A549 (cell line): ENCODE results near the gene RNF13. TPM values are rescaled to one million over a fixed set of nuclear protein-coding genes. Genes with fewer than 3 reads are reported as not detected.

ENCODE experiments used
- ATAC-seq, 2 experiments: fragments of 200-7000 bp in 1 of 2; fragments of >200 bp in 1 of 2; cut with Nextera tagmentation in 1 of 2; cut with Tn5 transposase in 1 of 2; 3 replicates each; pipeline versions ENCODE4 v1.8.0 to v1.9.1; 2018 to 2020; ENCODE audit warnings: mild to moderate bottlenecking in 1 of 2, moderate library complexity in 1 of 2
- CTCF ChIA-PET: fragments of 300-600 bp; sonication (Branson Sonifier 250); formaldehyde crosslinking; extraction: SDS; loops from one replicate; lab custom pipeline; 2021; ENCODE audit warnings: antibody characterized with exemption, inconsistent platforms; lab: Yijun Ruan, JAX
- POLR2A ChIA-PET: fragments of 350-600 bp; formaldehyde crosslinking; extraction: SDS; loops from one replicate; lab custom pipeline; 2021; ENCODE audit warnings: antibody characterized with exemption, inconsistent platforms; lab: Yijun Ruan, JAX
- DNase-seq, 2 experiments: peaks; one replicate each; pipeline versions ENCODE4 v3.0.0 to v3.0.0-alpha.2; 2011 to 2016; ENCODE audit warnings: low read depth in 1 of 2, low spot score in 1 of 2
- FAIRE-seq: peaks from 2 replicates; lab custom pipeline; 2011; peaks lifted over from hg19 to GRCh38; lab: Jason Lieb, UNC
- H3K27ac ChIP-seq, 2 experiments: fragments of >200 bp; sonication (Bioruptor Twin); formaldehyde crosslinking; 3 replicates each; pipeline ENCODE4 v1.5.1; 2016 to 2017
- H3K4me1 ChIP-seq: fragments of >200 bp; sonication (Bioruptor Twin); formaldehyde crosslinking; 3 replicates; pipeline ENCODE4 v1.6.1; 2016
- H3K4me2 ChIP-seq: fragments of >200 bp; sonication (Bioruptor Twin); formaldehyde crosslinking; 3 replicates; pipeline ENCODE4 v1.6.1; 2016
- H3K4me3 ChIP-seq: fragments of >200 bp; sonication (Bioruptor Twin); formaldehyde crosslinking; 3 replicates; pipeline ENCODE4 v1.5.1; 2016
- H3K9me3 ChIP-seq: fragments of >200 bp; sonication (Bioruptor Twin); formaldehyde crosslinking; 3 replicates; pipeline ENCODE4 v1.6.1; 2016
- BHLHE40 ChIP-seq: IDR thresholded peaks from 2 replicates; pipeline ENCODE4 v1.6.1; 2012; ENCODE audit warnings: low read depth, low read length, inconsistent platforms
- CBX2 ChIP-seq: fragments of 200-600 bp; sonication (generic); IDR thresholded peaks from 2 replicates; pipeline ENCODE4 v1.6.1; 2016; ENCODE audit warnings: low read depth, mild to moderate bottlenecking, borderline replicate concordance
- CHD2 ChIP-seq: fragments of 150-350 bp; IDR thresholded peaks from 2 replicates; pipeline ENCODE4 v1.6.1; 2014; ENCODE audit warnings: low read length; ENCODE audit not compliant: partially characterized antibody
- CHD4 ChIP-seq: fragments of 200-600 bp; sonication (generic); IDR thresholded peaks from 2 replicates; pipeline ENCODE4 v1.6.1; 2016; ENCODE audit warnings: antibody characterized with exemption, mild to moderate bottlenecking, borderline replicate concordance
- EHF ChIP-seq: fragments of 250-450 bp; sonication (Bioruptor Pico); IDR thresholded peaks from 2 replicates; pipeline ENCODE4 v1.5.0; 2020; ENCODE audit warnings: mild to moderate bottlenecking
- ESRRA ChIP-seq: fragments of 150-350 bp; IDR thresholded peaks from 2 replicates; pipeline ENCODE4 v1.6.1; 2014; ENCODE audit warnings: mild to moderate bottlenecking, low read length, borderline replicate concordance
- FOSB ChIP-seq: fragments of 250-450 bp; sonication (Bioruptor Pico); IDR thresholded peaks from 2 replicates; pipeline ENCODE4 v1.5.0; 2020; ENCODE audit warnings: mild to moderate bottlenecking, moderate library complexity
- FOSL2 ChIP-seq, 2 experiments: fragments of 450-650 bp in 1 of 2; fragments of >200 bp in 1 of 2; sonication (Bioruptor Twin) in 1 of 2; formaldehyde crosslinking; IDR thresholded peaks; 2 replicates each; pipeline versions ENCODE4 v1.5.0 to v1.6.1; 2016 to 2020; ENCODE audit warnings: mild to moderate bottlenecking in 1 of 2, moderate library complexity in 1 of 2
- FOXS1 ChIP-seq: fragments of 250-450 bp; sonication (Bioruptor Pico); IDR thresholded peaks from 2 replicates; pipeline ENCODE4 v1.5.0; 2020; ENCODE audit warnings: mild to moderate bottlenecking, moderate library complexity
- HDAC2 ChIP-seq: fragments of 200-600 bp; sonication (generic); IDR thresholded peaks from 2 replicates; pipeline ENCODE4 v1.6.1; 2016
- HEYL ChIP-seq: fragments of 250-450 bp; sonication (Bioruptor Pico); IDR thresholded peaks from 2 replicates; pipeline ENCODE4 v1.8.0; 2021; ENCODE audit warnings: mild to moderate bottlenecking, moderate library complexity
- HOXB13 ChIP-seq: fragments of 250-450 bp; sonication (Bioruptor Pico); IDR thresholded peaks from 2 replicates; pipeline ENCODE4 v1.5.0; 2020; ENCODE audit warnings: low read depth, mild to moderate bottlenecking, moderate library complexity
- KDM1A ChIP-seq: fragments of 200-600 bp; sonication (generic); IDR thresholded peaks from 2 replicates; pipeline ENCODE4 v1.6.1; 2016; ENCODE audit warnings: low read depth, mild to moderate bottlenecking
- MAFK ChIP-seq: fragments of 450-650 bp; IDR thresholded peaks from 2 replicates; pipeline ENCODE4 v1.6.1; 2014; ENCODE audit not compliant: partially characterized antibody
- NFE2L2 ChIP-seq: fragments of 150-350 bp; conservative IDR thresholded peaks from 2 replicates; pipeline ENCODE4 v1.6.1; 2014; ENCODE audit warnings: low read length
- NR3C1 ChIP-seq: fragments of >200 bp; sonication (Bioruptor Twin); formaldehyde crosslinking; IDR thresholded peaks from 3 replicates; pipeline ENCODE4 v1.6.1; 2017
- RFX5 ChIP-seq: fragments of 450-650 bp; IDR thresholded peaks from 2 replicates; pipeline ENCODE4 v1.7.1; 2014; ENCODE audit warnings: antibody characterized with exemption, mild to moderate bottlenecking, moderate library complexity
- TP53 ChIP-seq: fragments of 250-450 bp; sonication (Bioruptor Pico); IDR thresholded peaks from 2 replicates; pipeline ENCODE4 v1.5.0; 2021; ENCODE audit warnings: mild to moderate bottlenecking, moderate library complexity
- ZFP36 ChIP-seq: fragments of 450-650 bp; IDR thresholded peaks from 2 replicates; pipeline ENCODE4 v1.6.1; 2014; ENCODE audit warnings: borderline replicate concordance; ENCODE audit not compliant: partially characterized antibody
- ZNF302 ChIP-seq: fragments of 250-450 bp; sonication (Bioruptor Pico); IDR thresholded peaks from 2 replicates; pipeline ENCODE4 v1.9.0; 2021; ENCODE audit warnings: inconsistent platforms, mild to moderate bottlenecking, moderate library complexity
- WGBS: methylation state at CpG from one replicate; pipeline ENCODE4 v1.1.6; 2017; ENCODE audit errors: missing lambda C conversion rate; 5-methylcytosine and 5-hydroxymethylcytosine counted together
- polyA minus RNA-seq: library from RNA; depleted of rRNA, polyadenylated mRNA; stranded (reverse); fragments of >200 nt; gene quantifications from 2 replicates; pipeline ENCODE4 v1.2.3, GENCODE V29; 2011; rRNA and poly(A)+ RNA removed
- polyA plus RNA-seq, 4 experiments: library from polyadenylated mRNA; depleted of rRNA in 3 of 4; stranded (reverse); fragments of >200 nt; fragmentation: RNase III in 1 of 4; extraction: RNeasy Plus Mini Kit Qiagen cat#74134 plus additional on column Dnase treatment in 1 of 4; gene quantifications; 2 replicates in 3 of 4; 3 replicates in 1 of 4; pipeline ENCODE4 v1.2.3, GENCODE V29; 2011 to 2017
- TF ChIP-seq, protein P1 (sequence below): fragments of 250-450 bp; sonication (Bioruptor Pico); IDR thresholded peaks from 2 replicates; pipeline ENCODE4 v1.5.0; 2020; ENCODE audit warnings: low read depth, mild to moderate bottlenecking, moderate library complexity
- TF ChIP-seq, protein P2 (sequence below): IDR thresholded peaks from 2 replicates; pipeline ENCODE4 v1.6.1; 2012
- TF ChIP-seq, protein P3 (sequence below): fragments of >200 bp; sonication (Bioruptor Twin); formaldehyde crosslinking; IDR thresholded peaks from 3 replicates; pipeline ENCODE4 v1.5.1; 2016
- TF ChIP-seq, protein P4 (sequence below): fragments of >200 bp; sonication (Bioruptor Twin); formaldehyde crosslinking; IDR thresholded peaks from 2 replicates; pipeline ENCODE4 v1.6.1; 2016
- TF ChIP-seq, protein P5 (sequence below): IDR thresholded peaks from 2 replicates; pipeline ENCODE4 v1.6.1; 2012
- TF ChIP-seq, protein P6 (sequence below): fragments of 150-350 bp; IDR thresholded peaks from 2 replicates; pipeline ENCODE4 v1.6.1; 2014; ENCODE audit warnings: low read depth, mild to moderate bottlenecking, low read length
- TF ChIP-seq, protein P7 (sequence below): fragments of 200-600 bp; sonication (generic); IDR thresholded peaks from 2 replicates; pipeline ENCODE4 v1.6.1; 2016; ENCODE audit warnings: antibody characterized with exemption, mild to moderate bottlenecking, moderate library complexity

The RNF13 gene, protein sequence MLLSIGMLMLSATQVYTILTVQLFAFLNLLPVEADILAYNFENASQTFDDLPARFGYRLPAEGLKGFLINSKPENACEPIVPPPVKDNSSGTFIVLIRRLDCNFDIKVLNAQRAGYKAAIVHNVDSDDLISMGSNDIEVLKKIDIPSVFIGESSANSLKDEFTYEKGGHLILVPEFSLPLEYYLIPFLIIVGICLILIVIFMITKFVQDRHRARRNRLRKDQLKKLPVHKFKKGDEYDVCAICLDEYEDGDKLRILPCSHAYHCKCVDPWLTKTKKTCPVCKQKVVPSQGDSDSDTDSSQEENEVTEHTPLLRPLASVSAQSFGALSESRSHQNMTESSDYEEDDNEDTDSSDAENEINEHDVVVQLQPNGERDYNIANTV
- polyA plus RNA-seq (2011; rRNA removed) = 100 and 102 TPM in 2 replicates
- 17.0 and 18.0 TPM in 2 replicates for polyA plus RNA-seq (2012; cell fraction: cytosol; rRNA removed)
- 10.5 and 11.5 TPM in 2 replicates for polyA plus RNA-seq (2012; cell fraction: nucleus; rRNA removed)
- polyA plus RNA-seq (2017; fragmentation: RNase III; extraction: RNeasy Plus Mini Kit Qiagen cat#74134 plus additional on column Dnase treatment) = 39.0 to 46.2 TPM (median 44.5 TPM) in 3 replicates
- 96.6 and 97.9 TPM in 2 replicates for polyA minus RNA-seq

DNA sequence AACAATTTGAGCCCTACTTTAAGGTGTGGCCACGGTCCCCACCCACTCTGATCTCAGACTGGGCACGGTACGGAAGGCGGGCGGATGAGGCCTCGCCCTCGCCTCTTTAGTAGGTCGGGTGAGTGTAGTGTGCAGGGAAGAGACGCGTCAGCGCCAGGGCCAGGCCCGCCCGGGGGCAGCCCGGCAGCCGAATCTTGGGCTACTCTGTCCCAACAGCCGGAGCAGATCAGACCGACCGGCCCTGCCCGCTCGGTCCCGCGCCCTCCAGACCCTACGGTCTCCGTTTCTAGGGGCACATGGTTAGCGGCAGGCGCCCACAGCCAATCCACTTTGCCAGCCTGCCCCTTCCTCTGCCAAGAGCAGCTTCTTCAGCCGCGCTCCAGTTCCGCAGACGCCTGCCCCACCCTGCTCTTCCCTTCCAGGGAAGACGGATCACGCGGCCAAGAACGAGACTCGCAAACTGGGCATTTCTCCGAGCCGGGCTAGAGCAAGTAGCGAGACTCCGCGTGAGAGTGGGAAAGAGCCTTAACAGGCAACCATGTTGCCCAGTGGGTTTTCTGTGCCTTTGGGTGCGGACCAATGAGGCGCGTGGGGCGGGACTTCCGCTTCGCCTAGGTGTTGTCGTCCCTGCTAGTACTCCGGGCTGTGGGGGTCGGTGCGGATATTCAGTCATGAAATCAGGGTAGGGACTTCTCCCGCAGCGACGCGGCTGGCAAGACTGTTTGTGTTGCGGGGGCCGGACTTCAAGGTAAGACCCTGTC, at the start of gene RNF13:
Gene RNF13 (plus strand): TSS at position 610 of the 761 bp plus-strand sequence. CDS start 32,812 bp downstream, outside the sequence.
- ChIA-PET POLR2A (interaction anchor here (1.0 to 1.4 kb wide), 2 partner anchors 10 to 61 kb away, joined by 3 to 5 read pairs; partner anchors contain the start of gene COMMD2), CTCF (interaction anchor here (0.9 to 2.6 kb wide), 7 partner anchors 11 to 319 kb away, joined by 3 to 8 read pairs (median 4); no protein-coding TSS in a partner anchor)
- DNase-seq (peak; percentile 85 to 96), ATAC-seq (peak; percentile 93 to 96), FAIRE-seq (peak; percentile 46)
- peaks cover 55% of the 10 kb centered on the region for H3K4me1 ChIP-seq
- peak within 1 kb of the TSS; percentile 95 to 97 for H3K27ac ChIP-seq
- H3K4me2 ChIP-seq = peak within 1 kb of the TSS; percentile 90
- H3K4me3 ChIP-seq = peak within 1 kb of the TSS; percentile 87
- WGBS = 2% methylated on average over 37 of the region's 56 CpGs
- no peaks in the 10 kb centered on the region for H3K9me3 ChIP-seq
- no peak for TF ChIP-seq ZFP36
- TF ChIP-seq CHD2 = peak; percentile 43
- peak; percentile 31 for TF ChIP-seq MAFK
- TF ChIP-seq, protein P1, sequence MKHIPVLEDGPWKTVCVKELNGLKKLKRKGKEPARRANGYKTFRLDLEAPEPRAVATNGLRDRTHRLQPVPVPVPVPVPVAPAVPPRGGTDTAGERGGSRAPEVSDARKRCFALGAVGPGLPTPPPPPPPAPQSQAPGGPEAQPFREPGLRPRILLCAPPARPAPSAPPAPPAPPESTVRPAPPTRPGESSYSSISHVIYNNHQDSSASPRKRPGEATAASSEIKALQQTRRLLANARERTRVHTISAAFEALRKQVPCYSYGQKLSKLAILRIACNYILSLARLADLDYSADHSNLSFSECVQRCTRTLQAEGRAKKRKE = 0 out of 2 replicates have a peak, but pooled peaks have one; percentile 1
- TF ChIP-seq BHLHE40 = 0 out of 2 replicates have a peak, but pooled peaks have one; percentile 27
- TF ChIP-seq HOXB13 = no peak; the same call in 1 of the 2 replicates
- no peak; the same call in 1 of the 2 replicates for TF ChIP-seq ESRRA
- no peak for TF ChIP-seq ZNF302 (CRISPR knock-in tag)
- no peak for TF ChIP-seq FOXS1 (CRISPR knock-in tag)
- TF ChIP-seq, protein P2, sequence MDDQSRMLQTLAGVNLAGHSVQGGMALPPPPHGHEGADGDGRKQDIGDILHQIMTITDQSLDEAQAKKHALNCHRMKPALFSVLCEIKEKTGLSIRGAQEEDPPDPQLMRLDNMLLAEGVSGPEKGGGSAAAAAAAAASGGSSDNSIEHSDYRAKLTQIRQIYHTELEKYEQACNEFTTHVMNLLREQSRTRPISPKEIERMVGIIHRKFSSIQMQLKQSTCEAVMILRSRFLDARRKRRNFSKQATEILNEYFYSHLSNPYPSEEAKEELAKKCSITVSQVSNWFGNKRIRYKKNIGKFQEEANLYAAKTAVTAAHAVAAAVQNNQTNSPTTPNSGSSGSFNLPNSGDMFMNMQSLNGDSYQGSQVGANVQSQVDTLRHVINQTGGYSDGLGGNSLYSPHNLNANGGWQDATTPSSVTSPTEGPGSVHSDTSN = peak; percentile 90
- no peak for TF ChIP-seq NR3C1
- no peak for TF ChIP-seq FOSB (CRISPR knock-in tag)
- TF ChIP-seq EHF = no peak
- TF ChIP-seq, protein P3, sequence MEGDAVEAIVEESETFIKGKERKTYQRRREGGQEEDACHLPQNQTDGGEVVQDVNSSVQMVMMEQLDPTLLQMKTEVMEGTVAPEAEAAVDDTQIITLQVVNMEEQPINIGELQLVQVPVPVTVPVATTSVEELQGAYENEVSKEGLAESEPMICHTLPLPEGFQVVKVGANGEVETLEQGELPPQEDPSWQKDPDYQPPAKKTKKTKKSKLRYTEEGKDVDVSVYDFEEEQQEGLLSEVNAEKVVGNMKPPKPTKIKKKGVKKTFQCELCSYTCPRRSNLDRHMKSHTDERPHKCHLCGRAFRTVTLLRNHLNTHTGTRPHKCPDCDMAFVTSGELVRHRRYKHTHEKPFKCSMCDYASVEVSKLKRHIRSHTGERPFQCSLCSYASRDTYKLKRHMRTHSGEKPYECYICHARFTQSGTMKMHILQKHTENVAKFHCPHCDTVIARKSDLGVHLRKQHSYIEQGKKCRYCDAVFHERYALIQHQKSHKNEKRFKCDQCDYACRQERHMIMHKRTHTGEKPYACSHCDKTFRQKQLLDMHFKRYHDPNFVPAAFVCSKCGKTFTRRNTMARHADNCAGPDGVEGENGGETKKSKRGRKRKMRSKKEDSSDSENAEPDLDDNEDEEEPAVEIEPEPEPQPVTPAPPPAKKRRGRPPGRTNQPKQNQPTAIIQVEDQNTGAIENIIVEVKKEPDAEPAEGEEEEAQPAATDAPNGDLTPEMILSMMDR = no peak
- TF ChIP-seq, protein P4, sequence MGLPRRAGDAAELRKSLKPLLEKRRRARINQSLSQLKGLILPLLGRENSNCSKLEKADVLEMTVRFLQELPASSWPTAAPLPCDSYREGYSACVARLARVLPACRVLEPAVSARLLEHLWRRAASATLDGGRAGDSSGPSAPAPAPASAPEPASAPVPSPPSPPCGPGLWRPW = no peak
- no peak for TF ChIP-seq CBX2
- TF ChIP-seq NFE2L2 = no peak
- TF ChIP-seq KDM1A = no peak
- TF ChIP-seq FOSL2 (IDR thresholded peaks at IDR 0.05) = no peak
- peak; percentile 19; the same call in 1 of the 2 replicates for TF ChIP-seq FOSL2 (CRISPR knock-in tag; IDR thresholded peaks at IDR 0.05)
- TF ChIP-seq, protein P5, sequence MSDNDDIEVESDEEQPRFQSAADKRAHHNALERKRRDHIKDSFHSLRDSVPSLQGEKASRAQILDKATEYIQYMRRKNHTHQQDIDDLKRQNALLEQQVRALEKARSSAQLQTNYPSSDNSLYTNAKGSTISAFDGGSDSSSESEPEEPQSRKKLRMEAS = peak; percentile 96
- no peak for TF ChIP-seq HDAC2
- TF ChIP-seq CHD4 = no peak
- TF ChIP-seq TP53 = 0 out of 2 replicates have a peak, but pooled peaks have one; percentile 23
- TF ChIP-seq, protein P6, sequence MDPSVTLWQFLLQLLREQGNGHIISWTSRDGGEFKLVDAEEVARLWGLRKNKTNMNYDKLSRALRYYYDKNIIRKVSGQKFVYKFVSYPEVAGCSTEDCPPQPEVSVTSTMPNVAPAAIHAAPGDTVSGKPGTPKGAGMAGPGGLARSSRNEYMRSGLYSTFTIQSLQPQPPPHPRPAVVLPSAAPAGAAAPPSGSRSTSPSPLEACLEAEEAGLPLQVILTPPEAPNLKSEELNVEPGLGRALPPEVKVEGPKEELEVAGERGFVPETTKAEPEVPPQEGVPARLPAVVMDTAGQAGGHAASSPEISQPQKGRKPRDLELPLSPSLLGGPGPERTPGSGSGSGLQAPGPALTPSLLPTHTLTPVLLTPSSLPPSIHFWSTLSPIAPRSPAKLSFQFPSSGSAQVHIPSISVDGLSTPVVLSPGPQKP = no peak
- no peak for TF ChIP-seq HEYL (CRISPR knock-in tag)
- no peak for TF ChIP-seq RFX5
- TF ChIP-seq, protein P7, sequence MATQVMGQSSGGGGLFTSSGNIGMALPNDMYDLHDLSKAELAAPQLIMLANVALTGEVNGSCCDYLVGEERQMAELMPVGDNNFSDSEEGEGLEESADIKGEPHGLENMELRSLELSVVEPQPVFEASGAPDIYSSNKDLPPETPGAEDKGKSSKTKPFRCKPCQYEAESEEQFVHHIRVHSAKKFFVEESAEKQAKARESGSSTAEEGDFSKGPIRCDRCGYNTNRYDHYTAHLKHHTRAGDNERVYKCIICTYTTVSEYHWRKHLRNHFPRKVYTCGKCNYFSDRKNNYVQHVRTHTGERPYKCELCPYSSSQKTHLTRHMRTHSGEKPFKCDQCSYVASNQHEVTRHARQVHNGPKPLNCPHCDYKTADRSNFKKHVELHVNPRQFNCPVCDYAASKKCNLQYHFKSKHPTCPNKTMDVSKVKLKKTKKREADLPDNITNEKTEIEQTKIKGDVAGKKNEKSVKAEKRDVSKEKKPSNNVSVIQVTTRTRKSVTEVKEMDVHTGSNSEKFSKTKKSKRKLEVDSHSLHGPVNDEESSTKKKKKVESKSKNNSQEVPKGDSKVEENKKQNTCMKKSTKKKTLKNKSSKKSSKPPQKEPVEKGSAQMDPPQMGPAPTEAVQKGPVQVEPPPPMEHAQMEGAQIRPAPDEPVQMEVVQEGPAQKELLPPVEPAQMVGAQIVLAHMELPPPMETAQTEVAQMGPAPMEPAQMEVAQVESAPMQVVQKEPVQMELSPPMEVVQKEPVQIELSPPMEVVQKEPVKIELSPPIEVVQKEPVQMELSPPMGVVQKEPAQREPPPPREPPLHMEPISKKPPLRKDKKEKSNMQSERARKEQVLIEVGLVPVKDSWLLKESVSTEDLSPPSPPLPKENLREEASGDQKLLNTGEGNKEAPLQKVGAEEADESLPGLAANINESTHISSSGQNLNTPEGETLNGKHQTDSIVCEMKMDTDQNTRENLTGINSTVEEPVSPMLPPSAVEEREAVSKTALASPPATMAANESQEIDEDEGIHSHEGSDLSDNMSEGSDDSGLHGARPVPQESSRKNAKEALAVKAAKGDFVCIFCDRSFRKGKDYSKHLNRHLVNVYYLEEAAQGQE = peak; percentile 75
